ENCODE results near the gene SPEG. TPM values are rescaled to one million over a fixed set of nuclear protein-coding genes. Genes with fewer than 3 reads are reported as not detected.
A peak's percentile ranks its signal among the peaks of the same experiment; 100 is the strongest.

The SPEG gene
- total RNA-seq, 2 experiments from 2014 or later, result 2.1 to 2.3 TPM

- intact Hi-C loops (cut with micrococcal nuclease), result loop anchor here (5.0 kb wide), 3 partner anchors 33 to 128 kb away; partner anchors contain the start of gene GMPPA
- ATAC-seq (peak; percentile 97), DNase-seq (peak; percentile 82)
- no peaks in the 10 kb centered on the region for H3K4me1 Mint-ChIP-seq (ENCODE audit: low read depth)
- H3K9me3 Mint-ChIP-seq, result no peaks in the 10 kb centered on the region
- POLR2A ChIA-PET, result interaction anchor here (0.9 to 1.7 kb wide), 3 partner anchors 11 to 50 kb away, joined by 3 to 5 read pairs (median 4); no protein-coding TSS in a partner anchor
- TF ChIP-seq, protein P1, sequence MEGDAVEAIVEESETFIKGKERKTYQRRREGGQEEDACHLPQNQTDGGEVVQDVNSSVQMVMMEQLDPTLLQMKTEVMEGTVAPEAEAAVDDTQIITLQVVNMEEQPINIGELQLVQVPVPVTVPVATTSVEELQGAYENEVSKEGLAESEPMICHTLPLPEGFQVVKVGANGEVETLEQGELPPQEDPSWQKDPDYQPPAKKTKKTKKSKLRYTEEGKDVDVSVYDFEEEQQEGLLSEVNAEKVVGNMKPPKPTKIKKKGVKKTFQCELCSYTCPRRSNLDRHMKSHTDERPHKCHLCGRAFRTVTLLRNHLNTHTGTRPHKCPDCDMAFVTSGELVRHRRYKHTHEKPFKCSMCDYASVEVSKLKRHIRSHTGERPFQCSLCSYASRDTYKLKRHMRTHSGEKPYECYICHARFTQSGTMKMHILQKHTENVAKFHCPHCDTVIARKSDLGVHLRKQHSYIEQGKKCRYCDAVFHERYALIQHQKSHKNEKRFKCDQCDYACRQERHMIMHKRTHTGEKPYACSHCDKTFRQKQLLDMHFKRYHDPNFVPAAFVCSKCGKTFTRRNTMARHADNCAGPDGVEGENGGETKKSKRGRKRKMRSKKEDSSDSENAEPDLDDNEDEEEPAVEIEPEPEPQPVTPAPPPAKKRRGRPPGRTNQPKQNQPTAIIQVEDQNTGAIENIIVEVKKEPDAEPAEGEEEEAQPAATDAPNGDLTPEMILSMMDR (IDR thresholded peaks at IDR 0.05), result peak; percentile 96
- peaks cover 44% of the 10 kb centered on the region for H3K27me3 Mint-ChIP-seq
- no peak overlapping the region for H3K4me3 Mint-ChIP-seq
- no peak overlapping the region for H3K27ac Mint-ChIP-seq
- CTCF ChIA-PET, result interaction anchor here (0.6 to 10.0 kb wide), 58 partner anchors 9 to 230 kb away, joined by 3 to 283 read pairs (median 6); partner anchors contain the start of genes CHPF, DES, DNPEP and GMPPA
- no peaks in the 10 kb centered on the region for H3K36me3 Mint-ChIP-seq (ENCODE audit: low read depth)
These were observed 95.7 kb downstream of the SPEG start for GRCh38 chr2:219530048-219530963.

- no peaks in the 10 kb centered on the region for H3K4me1 Mint-ChIP-seq (ENCODE audit: low read depth)
- ATAC-seq, result no peak
- ChIA-PET POLR2A (no interaction called here), CTCF (interaction anchor here (1.1 to 10.0 kb wide), 8 partner anchors 8 to 143 kb away, joined by 3 to 283 read pairs (median 42); partner anchors contain the start of gene GMPPA)
- TF ChIP-seq, protein P1 (IDR thresholded peaks at IDR 0.05), result no peak
- no peaks in the 10 kb centered on the region for H3K9me3 Mint-ChIP-seq
- no peaks in the 10 kb centered on the region for H3K36me3 Mint-ChIP-seq (ENCODE audit: low read depth)
- H3K27ac Mint-ChIP-seq, result no peak overlapping the region
- H3K4me3 Mint-ChIP-seq, result no peak overlapping the region
- DNase-seq, result no peak
- H3K27me3 Mint-ChIP-seq, result peaks cover 37% of the 10 kb centered on the region
- intact Hi-C loops (cut with micrococcal nuclease), result loop anchor here (5.0 kb wide), 3 partner anchors 35 to 130 kb away; partner anchors contain the start of gene GMPPA
These were observed 97.2 kb downstream of the SPEG start for GRCh38 chr2:219531639-219532377.

DNA sequence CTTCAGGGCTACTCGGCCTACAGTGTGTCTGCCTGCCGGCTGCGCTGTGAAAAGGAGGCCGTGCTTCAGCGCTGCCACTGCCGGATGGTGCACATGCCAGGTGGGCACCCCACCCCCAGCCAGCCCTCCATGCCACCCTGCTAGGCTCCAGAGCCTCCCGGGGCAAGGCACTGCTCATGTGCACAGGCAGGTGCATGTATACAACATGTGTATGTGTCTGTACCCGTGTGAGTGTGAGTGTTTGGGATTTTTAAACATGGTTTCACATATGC is 97.7 kb downstream of the SPEG start:
- no peak overlapping the region for H3K4me3 Mint-ChIP-seq
- no peak overlapping the region for H3K27ac Mint-ChIP-seq
- peaks cover 34% of the 10 kb centered on the region for H3K27me3 Mint-ChIP-seq
- ATAC-seq (no peak), DNase-seq (no peak)
- TF ChIP-seq, protein P1 (IDR thresholded peaks at IDR 0.05), result no peak
- intact Hi-C loops (cut with micrococcal nuclease), result loop anchor here (5.0 kb wide), 3 partner anchors 35 to 130 kb away; partner anchors contain the start of gene GMPPA
- no peaks in the 10 kb centered on the region for H3K4me1 Mint-ChIP-seq (ENCODE audit: low read depth)
- CTCF ChIA-PET, result interaction anchor here (1.5 to 10.0 kb wide), 6 partner anchors 8 to 131 kb away, joined by 3 to 283 read pairs (median 60); partner anchors contain the start of gene GMPPA
- no peaks in the 10 kb centered on the region for H3K9me3 Mint-ChIP-seq
- POLR2A ChIA-PET, result no interaction called here
- H3K36me3 Mint-ChIP-seq (ENCODE audit: low read depth), result no peaks in the 10 kb centered on the region

- intact Hi-C loops (cut with micrococcal nuclease), result loop anchor here (5.0 kb wide), 3 partner anchors 37 to 132 kb away; partner anchors contain the start of gene GMPPA
- Mint-ChIP-seq H3K4me3 (no peak overlapping the region), H3K27me3 (peaks cover 23% of the 10 kb centered on the region), H3K36me3 (ENCODE audit: low read depth) (no peaks in the 10 kb centered on the region), H3K9me3 (no peaks in the 10 kb centered on the region), H3K27ac (no peak overlapping the region), H3K4me1 (ENCODE audit: low read depth) (no peaks in the 10 kb centered on the region)
- TF ChIP-seq, protein P1 (IDR thresholded peaks at IDR 0.05), result no peak
- no peak for DNase-seq
- POLR2A ChIA-PET, result no interaction called here
- no peak for ATAC-seq
- CTCF ChIA-PET, result interaction anchor here (1.2 to 1.4 kb wide), 2 partner anchors 26 to 58 kb away, joined by 3 to 5 read pairs; no protein-coding TSS in a partner anchor
These were observed 99.5 kb downstream of the SPEG start for GRCh38 chr2:219533930-219534661.

Data from activated CD8-positive, alpha-beta T cell treated with anti-CD3 and anti-CD28 coated beads for 36 hours (primary cell).